Stimulated activated CD4-positive, alpha-beta T cell treated with anti-CD3 and anti-CD28 coated beads, Interleukin-12 subunit alpha, Interleukin-12 subunit beta, amount 100 ng/mL, for 24 hours (primary cell): ENCODE data around the gene CIAO2B.
"Not testable (repeated sequence)": the region's sequence is repeated elsewhere in the genome, so short reads cannot be mapped to it uniquely, and the experiment has no call there.

Experiments
- DNase-seq, 2 experiments: peaks; one replicate each; pipeline ENCODE4 v3.0.0-alpha.2; 2020; ENCODE audit warnings: low read depth in 2 of 2

Gene CIAO2B

DNA sequence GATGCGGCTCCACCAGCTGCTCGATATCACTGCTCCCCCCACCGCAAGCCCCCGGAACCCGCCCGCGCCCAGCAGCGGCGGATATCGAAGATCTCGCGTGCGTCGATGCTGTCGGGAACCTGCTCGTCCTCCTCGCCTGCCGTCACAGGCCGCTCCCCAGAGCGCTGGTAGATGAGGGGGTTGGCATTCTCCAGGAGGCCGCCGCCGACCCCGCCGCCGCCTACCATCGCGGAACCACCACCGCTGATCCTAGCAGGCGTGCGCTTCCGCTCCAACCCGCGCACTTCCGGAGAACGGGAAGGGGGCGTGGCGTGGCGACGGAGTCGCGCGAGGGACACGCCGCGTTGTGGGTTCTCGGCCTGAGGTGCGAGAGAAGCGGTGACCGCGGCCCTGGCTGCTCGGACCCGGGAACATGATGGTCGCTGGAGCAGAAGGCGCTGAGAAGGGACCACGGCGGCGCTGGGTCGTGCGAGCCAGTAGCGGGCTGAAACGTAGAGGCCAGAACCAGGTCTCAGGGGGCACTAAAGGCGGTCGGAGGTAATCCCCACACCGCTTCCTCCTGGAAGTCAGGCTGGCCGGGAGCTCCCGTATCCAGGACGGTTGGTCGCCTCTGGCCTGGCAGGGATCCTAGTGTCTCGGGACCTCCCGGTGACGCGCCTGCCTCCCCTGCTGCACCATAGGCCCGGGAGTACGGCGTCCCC is at the start of gene CIAO2B:
TSS of gene CIAO2B (minus strand) at position 265 of the 701 bp plus-strand sequence. CDS start at position 227, 38 bp downstream.
- DNase-seq, result peak; percentile 79 to 89

DNA sequence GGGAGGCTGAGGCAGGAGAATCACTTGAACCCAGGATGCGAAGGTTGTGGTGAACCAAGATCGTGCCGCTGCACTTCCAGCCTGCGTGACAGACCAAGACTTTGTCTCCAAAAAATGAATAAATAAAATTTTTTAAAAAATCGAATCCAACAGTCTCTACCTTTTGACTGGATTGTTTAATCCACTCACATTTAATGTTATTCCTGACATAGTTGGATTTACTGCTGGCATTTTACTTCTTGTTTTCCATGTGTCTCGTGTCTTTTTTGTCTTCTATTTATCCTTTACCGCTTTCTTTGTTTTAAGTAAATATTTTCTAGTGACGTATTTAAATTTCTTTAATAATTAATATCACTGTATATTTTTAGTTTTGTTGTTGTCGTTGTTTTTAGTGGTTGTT is 48.8 kb upstream of the CIAO2B start:
- no peak for DNase-seq

DNA sequence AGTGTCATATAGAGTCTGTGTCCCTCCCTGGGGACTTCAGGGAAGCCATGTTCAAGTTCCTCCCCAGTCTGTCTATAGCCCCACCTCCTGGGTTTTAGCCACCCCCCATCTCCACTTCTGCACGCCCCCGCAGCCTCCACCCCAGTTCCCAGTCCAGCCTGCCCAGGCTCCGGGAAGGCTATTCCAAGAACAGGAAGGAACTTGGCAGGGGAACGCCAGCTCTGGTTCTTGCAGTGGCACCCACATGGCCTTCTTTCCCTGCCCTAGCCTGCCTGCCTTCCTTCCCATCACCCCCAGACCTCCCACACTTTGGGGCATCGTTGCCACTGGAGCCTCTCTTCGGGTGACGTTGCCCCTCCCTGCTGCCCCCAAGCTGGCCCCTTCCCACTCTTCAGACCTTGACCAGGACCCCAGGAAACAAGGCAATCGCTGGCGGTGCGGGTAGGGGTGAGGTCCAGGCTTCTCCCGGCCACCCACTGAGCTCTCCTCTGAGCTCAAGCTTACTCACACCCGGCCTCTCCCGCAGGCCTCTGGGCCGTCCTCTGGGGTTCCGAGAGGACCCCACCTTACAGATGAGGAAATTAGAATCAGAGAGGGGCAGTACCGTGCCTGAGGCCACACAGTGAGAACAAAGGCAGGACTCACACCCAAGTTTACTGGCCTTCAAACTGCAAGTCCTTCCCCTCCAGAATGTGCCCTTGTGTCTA is 45.0 kb upstream of the CIAO2B start:
- DNase-seq, result no peak

DNA sequence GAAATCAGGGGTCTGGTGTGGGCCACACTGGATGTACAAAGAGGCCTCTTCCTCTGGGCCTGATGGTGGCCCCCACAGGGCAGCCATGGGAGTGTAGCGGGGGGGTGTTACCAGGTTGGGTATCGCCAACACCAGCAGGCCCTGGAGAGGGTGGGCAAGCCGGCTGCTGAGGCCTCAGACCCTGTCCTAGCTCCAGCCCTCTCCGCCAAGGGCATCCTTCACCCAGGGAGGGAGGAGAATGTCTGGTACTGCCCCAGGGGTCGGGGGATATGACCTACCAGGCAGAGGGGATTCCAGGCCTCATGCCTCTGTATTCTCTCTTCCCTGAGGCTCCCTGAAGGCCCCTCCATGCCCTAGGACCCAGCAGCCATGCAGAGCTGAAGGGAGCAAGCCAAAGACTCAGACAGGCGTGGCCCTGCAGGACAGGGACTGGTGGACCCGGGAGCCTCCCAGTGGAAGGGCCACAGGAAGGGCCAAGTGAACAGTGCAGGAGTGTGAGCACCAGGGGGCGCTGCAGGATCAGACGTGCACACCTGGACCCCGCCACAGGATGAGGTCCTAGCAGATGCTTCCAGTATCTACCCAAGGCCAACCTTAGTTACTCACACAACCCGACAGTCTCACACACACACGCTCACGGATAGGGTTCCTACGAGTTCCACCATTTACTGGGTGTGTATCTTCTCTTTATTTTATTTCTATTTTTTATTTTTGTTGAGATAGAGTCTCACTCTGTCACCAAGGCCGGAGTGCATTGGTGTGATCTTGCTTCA is 43.3 kb upstream of the CIAO2B start:
- peak; percentile 77 to 94 for DNase-seq

DNA sequence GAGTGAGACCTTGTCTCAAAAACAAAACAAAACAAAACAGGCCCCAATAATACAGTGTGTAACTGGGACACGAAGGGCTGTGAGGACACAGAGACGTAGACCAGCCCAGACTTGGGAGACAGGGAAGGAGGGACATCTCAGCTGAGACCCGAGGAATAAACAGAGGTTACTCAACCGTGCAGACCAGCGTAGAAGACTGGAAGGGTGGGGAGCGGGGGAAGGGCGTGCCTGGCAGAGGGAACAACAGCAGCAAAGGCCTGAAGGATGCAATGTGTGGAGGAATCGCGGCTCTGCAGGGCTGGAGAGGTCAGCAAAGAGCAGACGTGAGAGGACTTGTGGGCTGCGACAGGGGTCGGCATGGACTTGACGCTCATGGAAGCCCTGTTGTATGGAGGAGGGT is 42.5 kb upstream of the CIAO2B start:
- DNase-seq, result no peak

DNA sequence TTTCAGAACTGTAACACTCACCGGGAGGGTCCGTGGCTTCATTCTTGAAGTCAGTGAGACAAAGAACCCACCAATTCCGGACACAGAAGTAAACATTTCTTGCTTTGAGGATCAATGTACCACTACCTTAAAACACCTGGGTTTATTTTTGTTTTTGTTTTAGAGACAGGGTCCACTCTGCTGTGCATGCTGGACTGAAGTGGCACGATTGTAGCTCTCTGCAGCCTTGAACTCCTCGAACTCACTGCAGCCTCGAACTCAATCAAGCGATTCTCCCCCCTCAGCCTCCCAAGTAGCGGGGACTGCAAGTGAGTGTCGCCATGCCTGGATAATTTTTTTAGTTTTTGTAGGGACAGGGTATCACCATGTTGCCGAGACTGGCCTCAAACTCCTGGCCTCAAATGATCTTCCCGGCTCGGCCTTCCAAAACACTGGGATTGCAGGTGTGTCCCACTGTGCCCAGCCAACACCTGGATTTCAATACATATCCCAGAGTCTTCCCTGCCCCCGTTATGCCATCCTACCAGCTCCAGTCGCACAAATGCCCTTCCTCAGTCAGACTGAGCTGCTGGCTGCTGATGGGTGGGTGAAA is 41.2 kb upstream of the CIAO2B start:
- no peak for DNase-seq

DNA sequence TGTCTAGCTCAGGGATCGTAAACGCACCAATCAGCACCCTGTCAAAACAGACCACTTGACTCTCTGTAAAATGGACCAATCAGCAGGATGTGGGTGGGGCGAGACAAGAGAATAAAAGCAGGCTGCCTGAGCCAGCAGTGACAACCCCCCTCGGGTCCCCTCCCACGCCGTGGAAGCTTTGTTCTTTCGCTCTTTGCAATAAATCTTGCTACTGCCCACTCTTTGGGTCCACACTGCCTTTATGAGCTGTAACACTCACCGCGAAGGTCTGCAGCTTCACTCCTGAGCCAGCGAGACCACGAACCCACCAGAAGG is 40.7 kb upstream of the CIAO2B start:
- peak; percentile 14 to 33 for DNase-seq

DNA sequence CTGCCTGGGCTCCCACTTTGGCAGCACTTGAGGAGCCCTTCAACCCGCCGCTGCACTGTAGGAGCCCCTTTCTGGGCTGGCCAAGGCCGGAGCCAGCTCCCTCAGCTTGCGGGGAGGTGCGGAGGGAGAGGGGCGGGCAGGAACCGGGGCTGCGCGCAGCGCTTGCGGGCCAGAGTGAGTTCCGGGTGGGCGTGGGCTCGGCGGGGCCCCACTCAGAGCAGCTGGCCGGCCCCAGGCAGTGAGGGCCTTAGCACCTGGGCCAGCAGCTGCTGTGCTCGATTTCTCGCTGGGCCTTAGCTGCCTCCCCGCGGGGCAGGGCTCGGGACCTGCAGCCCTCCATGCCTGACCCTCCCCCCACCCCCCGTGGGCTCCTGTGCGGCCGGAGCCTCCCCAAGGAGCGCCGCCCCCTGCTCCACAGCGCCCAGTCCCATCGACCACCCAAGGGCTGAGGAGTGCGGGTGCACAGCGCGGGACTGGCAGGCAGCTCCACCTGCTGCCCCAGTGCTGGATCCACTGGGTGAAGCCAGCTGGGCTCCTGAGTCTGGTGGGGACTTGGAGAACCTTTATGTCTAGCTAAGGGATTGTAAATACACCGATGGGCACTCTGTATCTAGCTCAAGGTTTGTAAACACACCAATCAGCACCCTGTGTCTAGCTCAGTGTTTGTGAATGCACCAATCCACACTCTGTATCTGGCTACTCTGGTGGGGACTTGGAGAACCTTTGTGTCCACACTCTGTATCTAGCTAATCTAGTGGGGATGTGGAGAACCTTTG is 40.1 kb upstream of the CIAO2B start:
- not testable (repeated sequence) for DNase-seq

DNA sequence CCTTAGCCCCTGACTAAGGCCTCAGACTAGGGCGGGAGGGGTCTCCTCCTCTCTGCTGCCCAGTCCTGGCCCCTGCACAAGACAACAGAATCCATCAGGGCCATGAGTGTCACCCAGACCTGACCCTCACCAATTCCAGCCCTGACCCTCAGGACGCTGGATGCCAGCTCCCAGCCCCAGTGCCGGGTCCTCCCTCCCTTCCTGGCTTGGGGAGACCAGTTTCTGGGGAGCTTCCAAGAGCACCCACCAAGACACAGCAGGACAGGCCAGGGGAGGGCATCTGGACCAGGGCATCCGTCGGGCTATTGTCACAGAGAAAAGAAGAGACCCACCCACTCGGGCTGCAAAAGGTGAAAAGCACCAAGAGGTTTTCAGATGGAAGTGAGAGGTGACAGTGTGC is 39.5 kb upstream of the CIAO2B start:
- no peak for DNase-seq

DNA sequence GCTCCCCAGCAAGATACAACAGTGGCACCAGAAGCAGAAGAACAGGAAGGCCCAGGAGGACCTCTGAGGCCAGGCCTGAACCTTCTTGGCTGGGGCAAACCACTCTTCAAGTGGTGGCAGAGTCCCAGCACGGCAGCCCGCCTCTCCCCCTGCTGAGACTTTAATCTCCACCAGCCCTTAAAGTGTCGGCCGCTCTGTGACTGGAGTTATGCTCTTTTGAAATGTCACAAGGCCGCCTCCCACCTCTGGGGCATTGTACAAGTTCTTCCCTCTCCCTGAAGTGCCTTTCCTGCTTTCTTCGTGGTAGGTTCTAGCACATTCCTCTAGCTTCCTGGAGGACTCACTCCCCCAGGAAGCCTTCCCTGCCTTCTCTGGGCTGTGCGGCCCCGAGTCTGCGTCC is 38.8 kb upstream of the CIAO2B start:
- no peak for DNase-seq

DNA sequence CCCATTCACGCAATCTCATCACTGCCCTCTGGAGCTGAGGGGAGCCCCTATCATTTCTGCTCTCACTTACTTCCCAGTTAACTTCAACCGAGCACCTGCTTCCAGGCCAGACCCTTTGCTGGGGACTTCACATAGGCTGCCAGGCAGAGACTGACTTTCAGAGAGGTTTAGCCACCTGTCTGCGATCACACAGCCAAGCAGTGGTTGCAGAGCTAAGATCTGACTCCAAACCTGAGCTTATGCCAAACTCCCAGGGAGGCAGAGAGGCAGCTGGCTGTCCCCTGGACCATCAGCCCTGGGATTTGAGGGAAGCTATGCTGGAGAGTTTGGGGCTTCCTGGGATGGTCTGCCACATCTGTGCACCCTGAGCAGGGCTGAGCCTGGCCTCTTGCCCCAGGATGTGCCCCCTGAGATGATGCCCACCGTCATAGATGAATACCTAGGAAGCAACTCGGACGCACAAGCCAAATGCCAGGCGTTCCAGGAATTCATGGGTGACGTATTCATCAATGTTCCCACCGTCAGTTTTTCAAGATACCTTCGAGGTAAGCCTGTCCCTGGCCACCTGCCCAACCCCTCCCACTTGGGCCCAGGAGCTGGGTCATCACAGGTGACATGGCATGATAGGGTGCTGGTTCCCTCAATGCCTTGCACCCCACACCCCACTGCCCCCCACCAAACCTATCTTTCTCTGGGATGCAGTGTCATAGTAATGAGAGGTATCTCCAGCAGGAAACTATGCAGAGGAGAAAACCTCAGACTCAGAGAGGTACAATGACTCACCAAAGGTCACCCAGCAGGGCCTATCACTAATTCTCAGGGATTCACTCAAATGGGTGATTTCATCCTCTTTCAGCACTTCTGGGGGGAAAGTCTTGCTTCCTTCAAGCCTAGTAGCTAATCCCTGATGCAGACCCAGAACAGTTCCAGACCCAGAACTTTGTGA is 36.8 kb upstream of the CIAO2B start:
- DNase-seq, result no peak

DNA sequence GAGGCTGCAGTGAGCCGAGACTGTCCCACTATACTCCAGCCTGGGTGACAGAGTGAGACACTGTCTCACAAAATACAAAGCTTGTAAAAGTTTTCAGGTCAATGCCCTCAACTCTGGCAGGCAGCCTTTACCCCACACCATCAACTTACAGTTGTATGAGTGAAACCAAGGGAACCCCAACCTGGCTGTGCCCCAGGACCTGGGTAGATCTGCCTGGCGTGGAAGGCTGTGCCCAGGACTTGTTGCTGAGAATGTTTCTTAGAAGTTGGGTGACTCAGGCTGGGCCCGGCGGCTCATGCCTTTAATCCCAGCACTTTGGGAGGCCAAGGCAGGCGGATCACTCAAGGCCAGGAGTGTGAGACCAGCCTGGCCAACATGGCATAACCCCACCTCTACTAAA is 34.6 kb upstream of the CIAO2B start:
- DNase-seq, result no peak

DNA sequence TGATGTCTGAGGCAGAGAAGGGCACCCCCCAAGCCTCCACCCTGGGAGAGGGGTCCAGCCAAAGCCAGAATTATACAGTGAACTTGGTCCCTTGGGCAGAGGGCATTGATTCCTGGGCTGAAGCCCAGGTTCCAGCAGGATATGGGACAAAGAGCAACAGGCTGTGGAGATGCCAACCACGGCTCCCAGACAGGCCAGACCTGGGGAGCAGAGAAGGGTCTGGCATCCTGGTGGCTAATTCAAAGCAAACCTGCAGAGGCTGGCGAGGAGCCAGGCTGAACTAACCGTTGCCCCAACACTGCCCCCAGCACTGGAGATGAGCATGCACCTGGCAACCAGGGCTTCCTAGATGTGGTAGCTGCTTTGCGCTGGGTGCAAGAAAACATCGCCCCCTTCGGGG is 29.8 kb upstream of the CIAO2B start:
- no peak for DNase-seq

DNA sequence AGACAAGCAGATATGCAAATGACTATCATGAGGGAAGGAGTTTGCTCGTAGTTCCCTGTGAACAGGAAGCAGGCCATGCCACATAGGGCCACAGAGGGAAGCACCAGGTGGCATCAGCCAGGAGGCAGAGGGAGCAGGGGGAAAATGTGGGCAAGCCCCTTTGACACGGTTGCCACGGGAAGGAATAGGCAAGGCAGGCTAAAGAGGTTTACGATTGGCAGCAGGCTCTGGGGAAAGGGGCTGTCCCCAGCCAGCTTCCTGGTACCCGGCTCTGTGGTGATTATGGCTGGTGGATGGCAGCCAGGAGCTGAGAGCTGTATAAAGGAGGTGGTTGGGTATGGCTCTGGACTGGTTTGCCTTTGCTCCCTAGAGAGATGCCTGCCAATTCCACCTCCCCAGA is 27.7 kb upstream of the CIAO2B start:
- DNase-seq, result no peak

DNA sequence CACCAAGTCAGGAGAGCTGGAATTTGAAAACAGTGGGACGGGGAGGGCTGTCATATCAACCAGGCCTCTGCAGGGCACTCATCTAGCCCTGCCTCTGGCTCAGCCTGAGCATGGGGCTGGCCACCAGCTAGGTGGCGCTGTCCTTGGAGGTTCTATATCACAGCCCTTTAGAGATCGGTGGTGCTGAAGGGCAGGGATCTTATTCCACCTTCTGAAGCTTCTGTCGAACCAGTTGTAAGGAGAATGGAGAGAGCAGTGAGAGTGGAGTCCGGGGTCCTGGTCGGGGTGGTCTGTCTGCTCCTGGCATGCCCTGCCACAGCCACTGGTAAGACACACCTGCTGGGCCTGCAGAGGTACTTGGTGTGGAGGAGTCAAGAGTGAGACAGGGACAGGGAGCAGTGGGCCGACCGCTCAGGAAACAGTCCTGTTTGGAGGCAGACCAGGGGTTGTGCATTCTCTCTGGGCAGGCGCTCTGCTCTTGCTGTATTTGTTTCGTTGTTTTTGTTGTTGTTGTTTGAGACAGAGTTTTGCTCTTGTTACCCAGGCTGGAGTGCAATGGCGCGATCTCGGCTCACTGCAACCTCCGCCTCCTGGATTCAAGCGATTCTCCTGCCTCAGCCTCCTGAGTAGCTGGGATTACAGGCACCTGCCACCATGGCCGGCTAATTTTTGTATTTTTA is 27.0 kb upstream of the CIAO2B start, which contains the start of gene CES3:
TSS of gene CES3 (plus strand) at position 202 of the 680 bp plus-strand sequence. CDS start at position 244, 42 bp downstream.
- DNase-seq, result peak; percentile 32 to 63

DNA sequence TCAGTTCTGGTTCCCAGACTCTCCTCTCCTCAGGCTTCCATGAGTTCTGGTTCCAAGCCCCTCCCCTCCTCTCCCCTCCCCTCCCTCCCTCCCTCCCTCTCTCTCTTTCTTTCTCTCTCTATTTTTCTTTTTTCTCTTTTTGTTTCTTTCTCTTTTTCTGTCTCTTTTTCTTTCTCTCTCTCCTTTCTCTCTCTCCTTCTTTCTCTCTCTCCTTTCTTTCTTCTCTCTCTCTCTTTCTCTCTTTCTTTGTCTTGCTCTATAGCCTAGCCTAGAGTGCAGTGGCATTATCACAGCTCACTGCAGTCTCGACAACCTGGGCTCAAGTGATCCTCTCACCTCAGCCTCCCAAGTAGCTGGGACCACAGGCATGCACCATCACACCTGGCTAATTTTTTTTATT is 26.1 kb upstream of the CIAO2B start:
- no peak for DNase-seq

DNA sequence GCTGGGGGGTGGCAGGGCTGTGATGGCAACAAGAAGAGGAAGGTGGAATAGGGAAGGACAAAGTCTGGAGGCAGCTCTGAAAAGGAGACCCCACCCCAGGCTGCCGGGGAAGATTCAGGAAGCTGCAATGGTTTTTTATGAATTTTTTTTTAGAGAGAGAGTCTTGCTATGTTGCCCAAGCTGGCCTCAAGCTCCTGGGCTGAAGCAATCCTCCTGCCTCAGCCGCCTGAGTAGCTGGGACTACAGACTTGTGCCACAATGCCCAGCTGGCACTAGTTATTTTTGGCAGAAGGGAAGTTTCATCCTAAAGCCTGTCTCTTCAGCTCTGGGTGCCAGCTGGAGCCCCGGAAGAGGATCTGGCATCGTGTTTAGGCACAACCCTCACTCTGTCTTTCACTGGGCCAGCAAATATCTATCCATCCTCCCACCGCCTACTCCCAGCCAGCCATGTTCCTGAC is 25.5 kb upstream of the CIAO2B start:
- no peak for DNase-seq

DNA sequence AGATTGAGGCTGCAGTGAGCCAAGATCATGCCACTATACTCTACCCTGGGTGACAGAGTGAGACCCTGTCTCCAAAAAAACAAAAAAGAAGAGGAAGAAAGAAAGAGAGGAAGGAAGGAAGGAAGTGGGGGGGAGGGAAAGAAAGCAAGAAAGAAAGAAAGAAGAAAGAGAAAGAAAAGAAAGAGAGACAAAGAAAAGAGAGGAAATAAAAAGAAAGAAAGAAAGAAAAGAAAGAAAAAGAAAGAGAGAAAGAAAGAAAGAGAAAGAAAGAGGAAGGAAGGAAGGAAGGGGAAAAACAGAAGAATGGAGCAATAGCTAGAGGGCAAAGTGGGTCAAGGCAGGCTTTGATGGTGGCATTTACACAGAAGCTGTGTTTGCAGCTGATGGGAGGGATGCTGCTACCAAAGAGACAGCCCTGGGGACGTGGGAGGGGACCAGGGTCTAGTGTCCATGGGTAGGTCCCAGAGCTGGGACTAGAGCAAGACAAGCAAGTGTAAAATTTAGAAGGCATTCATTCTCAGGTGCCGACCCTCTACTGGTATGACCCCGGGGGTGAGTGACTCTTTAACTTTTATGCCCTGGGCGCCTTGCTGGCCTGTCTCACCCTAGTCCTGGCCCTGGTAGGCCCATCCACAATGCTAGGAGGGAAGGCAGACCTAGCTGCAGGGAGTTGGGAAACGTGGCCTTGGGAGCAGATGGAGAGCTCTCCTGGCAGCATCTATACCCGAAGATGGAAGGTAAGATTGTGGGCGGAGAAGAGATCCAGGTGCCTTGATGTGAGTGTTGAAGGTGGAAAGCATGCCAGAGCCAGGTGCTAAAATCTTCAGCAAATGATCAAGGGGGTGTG is 24.9 kb upstream of the CIAO2B start:
- DNase-seq, result no peak

DNA sequence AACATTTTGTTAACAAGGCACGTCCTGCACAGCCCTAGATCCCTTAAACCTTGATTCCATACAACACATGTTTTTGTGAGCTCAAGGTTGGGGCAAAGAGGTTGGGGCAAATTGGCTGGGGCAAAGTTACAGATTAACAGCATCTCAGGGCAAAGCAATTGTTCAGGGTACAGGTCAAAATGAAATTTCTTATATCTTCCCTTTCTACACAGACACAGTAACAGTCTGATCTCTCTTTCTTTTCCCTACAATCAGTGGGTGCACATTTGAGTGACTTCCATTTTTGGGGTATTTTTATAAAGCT is 21.9 kb upstream of the CIAO2B start:
- DNase-seq, result not testable (repeated sequence)
